HG03159 (cell line): ENCODE results near the gene GSTT2.
A peak's percentile ranks its signal among the peaks of the same experiment; 100 is the strongest.
"Not testable (repeated sequence)": the region's sequence is repeated elsewhere in the genome, so short reads cannot be mapped to it uniquely, and the experiment has no call there.

ENCODE experiments used
- ATAC-seq: cut with Tn5 transposase; IDR thresholded peaks from one replicate; pipeline ENCODE4 v1.9.1; 2021; ENCODE audit warnings: mild to moderate bottlenecking, moderate library complexity; ENCODE audit not compliant: unreplicated experiment

Gene GSTT2

GRCh38 chr22:23979557-23980240 lies at the start of gene GSTT2:
Gene GSTT2 (plus strand): TSS chr22:23980134.
- not testable (repeated sequence) for ATAC-seq

- no peak for ATAC-seq
Observed at GRCh38 chr22:23938328-23939016, 41.5 kb upstream of the GSTT2 start.

DNA sequence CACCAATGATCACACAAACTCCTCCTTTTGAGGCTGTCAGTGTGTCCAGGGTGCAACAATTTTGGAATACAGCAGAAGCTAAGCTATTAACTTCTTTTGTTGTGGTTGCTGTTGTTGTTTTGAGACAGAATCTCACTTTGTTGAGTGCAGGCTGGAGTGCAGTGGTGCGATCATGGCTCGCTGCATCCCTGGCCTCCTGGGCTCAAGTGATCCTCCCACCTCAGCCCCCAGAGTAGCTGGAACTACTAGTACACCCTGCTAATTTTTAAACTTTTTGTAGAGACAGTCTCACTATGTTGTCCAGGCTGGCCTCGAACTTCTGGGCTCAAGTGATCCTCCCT lies 40.9 kb upstream of the GSTT2 start:
- no peak for ATAC-seq

GRCh38 chr22:23940166-23940565 lies 39.8 kb upstream of the GSTT2 start:
- ATAC-seq = not testable (repeated sequence)

GRCh38 chr22:23947391-23947790 lies 32.5 kb upstream of the GSTT2 start:
- not testable (repeated sequence) for ATAC-seq

DNA sequence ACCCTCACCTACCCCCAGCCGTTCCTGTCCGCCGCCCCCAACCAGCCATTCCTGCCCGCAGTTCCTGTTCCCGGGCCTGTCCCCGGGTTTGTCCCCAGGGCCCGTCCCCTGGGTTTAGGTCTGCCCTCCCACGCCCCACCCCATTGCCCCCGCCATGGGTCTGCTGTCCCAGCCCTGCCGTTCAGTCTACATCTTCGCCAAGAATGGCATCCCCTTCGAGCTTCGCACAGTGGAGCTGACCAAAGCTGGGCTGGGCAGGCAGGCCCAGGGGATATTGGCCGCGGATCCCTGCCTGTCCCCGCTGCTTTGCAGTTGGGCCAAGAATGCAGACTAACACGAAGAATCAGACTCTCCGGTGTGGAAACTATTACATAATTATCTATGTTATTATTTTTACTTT lies 30.2 kb upstream of the GSTT2 start:
- not testable (repeated sequence) for ATAC-seq

- ATAC-seq = not testable (repeated sequence)
Observed at GRCh38 chr22:23951383-23951782, 28.6 kb upstream of the GSTT2 start.

DNA sequence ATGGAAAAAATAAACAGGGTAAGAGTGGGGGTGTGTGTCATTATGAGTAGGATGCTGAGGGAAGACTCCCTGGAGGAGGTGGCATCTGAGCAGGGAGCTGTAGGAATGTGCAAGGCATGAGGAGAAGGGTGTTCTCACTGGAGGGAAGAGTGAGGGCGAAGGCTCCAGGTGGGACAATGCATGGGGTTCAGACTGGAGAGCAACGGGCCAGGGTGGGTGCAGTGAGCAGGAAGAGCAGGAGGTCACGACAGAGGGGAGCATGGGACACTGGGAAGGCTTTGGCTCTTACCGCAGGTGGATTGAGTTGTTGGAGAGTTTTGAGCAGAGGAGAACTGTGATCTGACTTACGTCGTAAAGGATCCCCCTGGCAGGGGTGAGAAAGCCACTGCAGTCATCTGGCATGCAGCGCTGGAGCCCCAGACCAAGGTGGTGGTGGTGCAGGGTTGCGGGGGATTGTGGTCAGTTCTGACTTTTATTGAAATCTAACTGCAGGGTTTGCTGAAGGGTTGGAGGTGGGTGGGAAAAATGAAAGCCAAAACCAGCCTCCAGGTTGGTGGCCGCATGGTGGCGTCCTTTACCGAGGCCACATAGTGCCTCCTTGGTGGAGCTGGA lies 27.0 kb upstream of the GSTT2 start:
- ATAC-seq = not testable (repeated sequence)

DNA sequence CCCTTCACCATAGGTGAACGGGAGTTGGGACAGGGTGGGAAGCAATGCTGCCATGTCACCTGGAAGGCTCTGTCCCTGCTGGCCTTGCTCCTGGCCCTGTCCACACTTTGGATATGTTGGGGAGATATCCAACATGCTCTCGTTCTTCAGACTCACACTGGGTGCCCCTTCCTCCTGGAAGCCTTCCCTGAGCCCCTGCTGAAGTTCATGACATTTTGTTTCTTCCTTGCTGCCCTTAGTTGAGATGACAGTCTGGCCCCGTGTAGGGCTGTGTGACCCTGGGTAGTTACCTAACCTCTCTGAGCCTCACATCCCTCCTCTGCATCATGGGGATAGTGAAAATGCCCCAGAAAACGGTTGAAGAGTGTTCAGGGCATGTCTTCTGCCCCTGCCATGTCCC lies 26.4 kb upstream of the GSTT2 start:
- ATAC-seq = not testable (repeated sequence)

- ATAC-seq = not testable (repeated sequence)
Observed at GRCh38 chr22:23954193-23954990, 25.5 kb upstream of the GSTT2 start.

DNA sequence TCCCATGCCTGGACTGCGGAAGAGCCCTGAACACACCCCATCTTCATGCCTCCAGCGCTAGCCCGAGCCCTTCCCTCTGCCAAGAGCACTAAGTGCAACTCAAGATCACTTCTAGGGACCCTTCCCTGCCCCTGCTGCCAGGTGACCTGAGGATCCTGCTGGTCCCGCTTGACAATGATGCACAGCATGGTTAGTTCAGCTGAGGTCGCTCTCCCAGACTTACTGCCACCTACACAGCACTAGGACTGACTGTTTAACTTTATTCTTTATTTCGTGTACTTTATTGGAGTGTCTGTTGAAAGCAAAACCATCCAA lies 25.0 kb upstream of the GSTT2 start:
- ATAC-seq = not testable (repeated sequence)

DNA sequence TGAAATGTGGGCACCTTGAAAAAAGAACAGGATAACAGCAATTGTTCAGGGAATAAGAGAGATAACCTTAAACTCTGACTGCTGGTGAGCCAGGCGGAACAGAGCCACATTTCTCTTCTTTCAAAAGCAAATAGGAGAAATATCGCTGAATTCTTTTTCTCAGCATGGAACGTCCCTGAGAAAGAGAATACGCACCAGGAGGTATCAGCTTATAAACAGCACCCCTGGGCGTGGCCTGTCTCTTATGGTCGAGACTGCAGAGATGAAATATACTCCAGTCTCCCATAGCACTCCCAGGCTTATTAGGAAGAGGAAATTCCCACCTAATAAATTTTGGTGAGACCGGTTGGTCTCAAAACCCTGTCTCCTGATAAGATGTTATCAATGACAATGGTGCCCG lies 24.0 kb upstream of the GSTT2 start:
- not testable (repeated sequence) for ATAC-seq

DNA sequence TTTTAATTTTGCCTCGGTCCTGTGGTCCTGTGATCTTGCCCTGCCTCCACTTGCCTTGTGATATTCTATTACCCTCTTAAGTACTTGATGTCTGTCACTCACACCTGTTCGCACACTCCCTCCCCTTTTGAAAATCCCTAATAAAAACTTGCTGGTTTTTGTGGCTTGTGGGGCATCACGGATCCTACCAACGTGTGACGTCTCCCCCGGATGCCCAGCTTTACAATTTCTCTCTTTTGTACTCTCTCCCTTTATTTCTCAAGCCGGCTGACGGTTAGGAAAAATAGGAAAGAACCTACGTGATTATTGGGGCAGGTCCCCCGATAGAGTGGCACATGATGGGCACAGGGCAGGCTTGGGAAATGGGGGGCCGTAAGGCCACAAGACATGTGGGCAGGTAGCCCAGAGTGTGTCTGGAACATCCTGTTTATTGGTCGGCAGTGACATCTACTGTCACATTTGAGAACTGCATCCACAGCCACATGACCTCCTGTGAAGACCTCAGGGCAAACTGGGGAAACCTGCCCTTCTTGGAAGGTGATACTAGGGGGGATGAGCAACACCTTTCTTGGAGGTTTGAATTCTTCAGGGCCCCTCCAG lies 23.5 kb upstream of the GSTT2 start:
- not testable (repeated sequence) for ATAC-seq

DNA sequence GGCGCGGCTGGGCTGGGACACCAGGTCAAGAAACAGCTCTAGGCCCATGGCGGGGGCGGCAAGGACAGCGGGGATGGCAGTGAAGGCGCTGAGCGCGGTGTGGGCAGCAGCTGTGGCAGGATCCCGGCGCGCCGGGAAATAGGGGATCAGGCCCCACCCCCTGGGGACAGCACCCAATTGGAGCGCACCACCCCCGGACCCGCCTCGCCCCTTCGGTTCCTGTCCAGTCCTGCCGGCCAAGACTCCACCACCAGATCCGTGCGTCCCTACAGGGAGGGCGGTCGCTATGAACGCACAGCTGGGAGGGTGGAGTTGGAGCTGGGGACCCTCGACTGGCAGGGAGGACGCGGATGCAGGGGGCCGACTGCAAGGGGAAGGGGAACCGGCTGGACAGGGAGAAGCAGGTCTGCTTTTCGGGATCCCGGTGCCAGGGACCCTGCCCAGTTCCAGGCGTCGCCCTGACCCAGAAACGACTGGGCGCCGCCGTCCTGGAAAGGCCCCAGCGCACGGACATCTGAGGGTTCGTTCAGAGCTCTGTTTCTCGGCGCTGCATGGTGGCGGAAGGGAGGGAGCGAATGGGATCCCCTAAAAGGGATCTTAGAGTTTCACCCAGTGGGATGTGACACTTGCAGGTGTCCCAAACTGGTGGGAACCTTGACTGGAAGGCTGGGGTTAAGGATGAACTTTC lies 18.7 kb upstream of the GSTT2 start, which contains the start of gene GSTT2B:
TSS of gene GSTT2B (minus strand) at position 112 of the 688 bp plus-strand sequence. CDS start at position 48, 64 bp downstream.
- ATAC-seq = not testable (repeated sequence)

DNA sequence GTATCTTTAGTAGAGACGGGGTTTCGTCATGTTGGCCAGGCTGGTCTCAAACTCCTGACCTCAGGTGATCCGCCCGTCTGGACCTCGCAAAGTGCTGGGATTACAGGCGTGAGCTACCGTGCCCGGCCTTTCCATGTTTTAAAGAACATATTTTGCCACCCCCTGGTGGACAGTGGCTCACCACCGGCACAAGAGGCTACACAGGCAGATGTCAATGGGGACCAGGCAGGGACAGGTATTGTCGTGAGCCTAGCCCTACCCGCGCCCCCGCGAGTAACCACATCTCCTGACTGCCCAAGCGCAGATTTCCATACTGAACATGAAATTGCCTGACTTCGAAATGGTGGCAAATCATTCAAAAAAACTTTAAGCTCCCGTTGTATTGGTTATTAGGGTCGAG lies 13.8 kb upstream of the GSTT2 start:
- ATAC-seq = peak; percentile 34

- peak; percentile 89 for ATAC-seq
Observed at GRCh38 chr22:23966568-23966967, 13.4 kb upstream of the GSTT2 start, which contains the start of gene DDTL. Gene DDTL (plus strand): TSS chr22:23966888. CDS start chr22:23966915, 27 bp downstream.

- ATAC-seq = no peak
Observed at GRCh38 chr22:23969071-23969470, 10.9 kb upstream of the GSTT2 start.

DNA sequence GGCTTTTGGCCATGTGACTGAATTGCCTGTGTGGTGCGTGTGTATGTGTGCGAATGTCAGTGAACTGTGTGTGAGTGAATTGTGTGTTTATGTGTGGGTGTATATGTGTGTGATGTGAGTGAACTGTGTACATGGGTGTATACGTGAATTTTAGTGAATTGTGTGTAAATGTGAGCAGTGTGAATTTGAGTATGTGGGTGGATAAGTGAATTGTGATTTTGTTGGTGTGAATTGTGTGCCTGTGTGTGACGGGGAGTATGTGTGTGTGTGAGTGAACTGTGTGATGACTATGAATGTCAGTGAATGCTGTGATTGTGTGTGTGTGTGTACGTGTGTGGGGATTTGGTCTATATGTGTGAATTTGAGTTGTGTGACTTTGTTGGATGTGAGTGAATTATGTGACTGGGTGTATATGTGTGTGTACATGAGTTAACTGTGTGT lies 9.7 kb upstream of the GSTT2 start:
- no peak for ATAC-seq

- ATAC-seq = no peak
Observed at GRCh38 chr22:23970816-23971486, 9.0 kb upstream of the GSTT2 start.

DNA sequence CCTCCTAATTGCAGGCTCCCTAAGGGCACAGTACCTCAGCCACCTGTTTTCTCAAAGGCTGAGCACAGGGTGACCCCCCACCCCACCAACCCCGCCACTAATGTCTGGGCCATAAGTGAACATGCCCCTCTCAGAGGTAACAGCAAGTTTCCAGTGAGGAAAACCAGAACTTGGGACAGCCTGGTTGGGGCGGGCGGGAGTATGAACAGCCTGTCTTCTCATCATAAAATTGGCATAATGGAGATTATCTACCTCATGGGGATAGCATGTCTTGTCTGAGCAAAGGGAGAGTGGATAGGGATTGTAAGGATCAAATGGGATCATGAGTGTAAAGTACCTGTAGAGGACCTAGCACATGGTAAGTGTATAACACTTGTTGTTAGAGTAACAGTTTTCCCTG lies 8.0 kb upstream of the GSTT2 start:
- not testable (repeated sequence) for ATAC-seq
